ENCODE results near the gene DLL3.

Gene DLL3

DNA sequence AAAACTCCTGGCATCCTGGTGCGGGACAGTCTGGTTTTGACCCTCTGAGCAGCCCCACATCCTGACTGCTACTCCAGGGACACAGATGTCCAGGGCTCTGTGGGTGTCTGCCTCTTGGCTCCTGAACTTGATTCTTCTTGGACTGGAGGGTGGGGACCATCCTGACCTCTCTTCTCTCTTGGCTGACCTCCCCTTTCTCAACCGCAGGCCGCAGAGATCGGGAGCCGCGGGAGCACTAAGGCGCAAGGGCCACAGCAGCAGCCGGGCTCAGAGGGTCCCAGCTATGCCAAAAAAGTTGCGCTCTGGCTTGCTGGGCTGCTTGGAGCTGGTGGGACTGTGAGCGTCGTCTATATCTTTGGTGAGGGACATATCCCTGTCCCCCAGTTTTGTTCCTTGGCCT is 17.1 kb upstream of the DLL3 start:
- DNase-seq (ENCODE audit: low spot score), result no peak

DNA sequence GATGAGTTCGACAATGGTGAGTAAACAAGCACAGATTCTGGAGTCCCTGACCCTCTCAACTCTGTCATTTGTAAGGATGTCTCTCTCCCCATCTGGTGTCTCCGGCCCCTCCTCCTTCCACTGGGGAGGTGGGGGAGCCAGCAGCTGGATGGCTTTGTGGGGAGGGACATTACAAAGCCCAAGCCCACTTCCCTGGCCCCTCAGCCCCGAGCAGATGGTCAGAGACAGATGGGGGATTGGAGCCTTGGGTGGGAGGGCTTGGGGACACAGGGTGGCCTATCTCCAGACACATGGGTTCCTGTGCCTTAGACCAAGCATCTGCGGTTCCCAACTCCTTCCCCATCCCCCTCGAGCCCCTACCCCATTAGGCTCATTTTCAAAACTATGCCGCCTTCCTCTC is 15.6 kb upstream of the DLL3 start:
- DNase-seq (ENCODE audit: low spot score), result no peak

DNA sequence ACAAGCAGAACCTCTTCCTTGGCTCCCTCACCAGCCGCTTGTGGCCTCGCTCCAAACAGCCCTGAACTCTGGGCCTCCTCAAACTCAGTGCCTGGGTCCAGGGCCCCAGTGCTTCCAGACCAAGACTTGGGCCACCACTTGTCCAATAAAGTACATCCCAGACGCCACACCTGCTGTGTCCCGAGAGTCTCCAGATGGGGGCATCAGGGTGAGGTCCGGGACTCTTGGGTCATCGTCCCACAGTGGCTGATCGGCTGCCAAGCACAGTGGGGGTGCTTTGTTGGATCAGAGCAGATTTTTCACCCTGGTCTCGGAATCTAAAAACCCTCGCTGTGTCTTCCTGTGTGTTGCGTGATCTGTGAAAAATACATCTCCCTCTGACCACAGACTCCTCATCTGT is 9.0 kb upstream of the DLL3 start:
- no peak for DNase-seq (ENCODE audit: low spot score)

DNA sequence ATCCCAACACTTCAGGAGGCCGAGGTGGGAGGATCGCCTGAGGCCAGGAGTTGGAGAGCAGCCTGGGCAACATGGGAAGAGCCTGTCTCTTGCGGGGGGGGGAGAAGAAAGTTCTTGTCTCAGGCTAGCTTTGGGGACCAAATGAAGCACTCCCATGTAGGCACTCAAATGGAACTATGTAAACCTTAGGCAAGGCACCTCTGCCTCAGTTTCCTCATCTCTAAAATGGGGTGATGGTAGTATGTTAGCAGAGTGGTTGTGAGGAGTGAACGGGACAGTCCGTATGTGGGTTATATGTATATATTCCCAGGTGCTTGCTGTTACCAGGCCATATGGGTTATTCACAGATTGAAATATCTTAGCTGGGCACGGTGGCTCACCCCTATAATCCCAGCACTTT is 6.5 kb upstream of the DLL3 start:
- no peak for DNase-seq (ENCODE audit: low spot score)

DNA sequence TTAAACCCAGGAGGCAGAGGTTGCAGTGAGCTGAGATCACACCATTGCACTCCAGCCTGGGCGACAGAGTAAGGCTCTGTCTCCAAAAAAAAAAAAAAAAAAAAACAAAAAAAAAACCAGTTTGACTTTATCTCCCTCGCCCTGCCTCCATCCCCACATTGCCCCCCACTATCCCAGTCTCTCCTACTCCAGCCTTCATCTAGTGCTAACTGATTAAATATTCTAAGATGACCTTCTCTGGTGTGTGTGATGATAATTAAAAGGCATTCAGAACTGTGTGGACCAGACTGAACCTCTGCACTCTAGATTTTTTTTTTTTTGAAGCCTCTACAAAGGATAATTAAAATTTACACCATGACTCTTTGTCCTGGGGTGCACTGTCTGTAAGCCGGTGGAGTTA is 6.0 kb upstream of the DLL3 start:
- no peak for DNase-seq (ENCODE audit: low spot score)

DNA sequence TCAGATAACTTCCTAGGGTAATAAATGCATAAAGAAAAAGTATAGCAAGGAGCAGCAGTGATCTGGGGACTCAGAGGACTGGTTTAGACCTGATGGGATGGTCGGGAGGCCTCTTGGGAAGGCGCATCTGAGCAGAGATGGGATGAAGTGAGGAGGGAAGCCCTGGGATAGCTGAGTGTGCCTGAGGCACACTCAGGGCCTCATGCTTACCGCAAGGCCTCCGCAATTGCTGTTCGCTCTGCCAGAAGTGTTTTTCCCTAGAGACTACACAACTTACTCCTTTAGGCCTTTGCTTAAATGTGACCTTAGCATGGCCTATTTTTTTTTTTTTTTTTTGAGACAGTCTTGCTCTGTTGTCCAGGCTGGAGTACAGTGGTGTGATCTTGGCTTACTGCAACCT is 4.1 kb upstream of the DLL3 start:
- no peak for DNase-seq (ENCODE audit: low spot score)

DNA sequence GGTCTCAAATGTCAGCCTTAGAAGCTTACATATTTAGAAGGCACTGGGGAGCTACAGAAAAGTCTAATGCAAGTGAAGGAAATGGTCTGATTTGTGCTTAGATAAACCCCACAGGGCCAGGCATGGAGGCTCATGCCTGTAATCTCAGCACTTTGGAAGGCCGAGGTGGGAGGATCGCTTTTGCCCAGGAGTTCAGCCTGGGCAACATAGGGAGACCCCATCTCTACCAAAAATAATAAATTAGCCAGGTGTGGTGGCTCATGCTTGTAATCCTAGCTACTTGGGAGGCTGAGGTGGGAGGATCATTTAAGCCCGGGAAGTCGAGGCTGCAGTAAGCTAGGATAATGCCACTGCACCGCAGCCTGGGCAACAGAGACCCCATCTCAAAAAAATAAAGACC is 2.7 kb upstream of the DLL3 start:
- no peak for DNase-seq (ENCODE audit: low spot score)

DNA sequence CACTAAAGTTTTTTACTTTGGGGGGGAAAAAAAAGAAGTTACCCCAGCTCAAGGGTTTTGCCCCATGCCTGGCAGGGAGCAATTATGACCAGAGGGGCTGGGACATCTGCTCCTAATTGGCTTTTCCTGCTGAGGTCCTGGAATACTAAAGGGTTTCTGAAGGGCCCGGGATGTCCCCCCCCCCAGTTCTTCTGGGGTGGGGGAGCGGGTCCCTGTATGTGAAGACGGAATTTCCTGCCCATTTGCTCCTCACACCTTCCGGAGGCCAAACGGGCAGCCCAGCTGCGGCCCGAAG is 1.1 kb upstream of the DLL3 start:
- no peak for DNase-seq (ENCODE audit: low spot score)

DNA sequence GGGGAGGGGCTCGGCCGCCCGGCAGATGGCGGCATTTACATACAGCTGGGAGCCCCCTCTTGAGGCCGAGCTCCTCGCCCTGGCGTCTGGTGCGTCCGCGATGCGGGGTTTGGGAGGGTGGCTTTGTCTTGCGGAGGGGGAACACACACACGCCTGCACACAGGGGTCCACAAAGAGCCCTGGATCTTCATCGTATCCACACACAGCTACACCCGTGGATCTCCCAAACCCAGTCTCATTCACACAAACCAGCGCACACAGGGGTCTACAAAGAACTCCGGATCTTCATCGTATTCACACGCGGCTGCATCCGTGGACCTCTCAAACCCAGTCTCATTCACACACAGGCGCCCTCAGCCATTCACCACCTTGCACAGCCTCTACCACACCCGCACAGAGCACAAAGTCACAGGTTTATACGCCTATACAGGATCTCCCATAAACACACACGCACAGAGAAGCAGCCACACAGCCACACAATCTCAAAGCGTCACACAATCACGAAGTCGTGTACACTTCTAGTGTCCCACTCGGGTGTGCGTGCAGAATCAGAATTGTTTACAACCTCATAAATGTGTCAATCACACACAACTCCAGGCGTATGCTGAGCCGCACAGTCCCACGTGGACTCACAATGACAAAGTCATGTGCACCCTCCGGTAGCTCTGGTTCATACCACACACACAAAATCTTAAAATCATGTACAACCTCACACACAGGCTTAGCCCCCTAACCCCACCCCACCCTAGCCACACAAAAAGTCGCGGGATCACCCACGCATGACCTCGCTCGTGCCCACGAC is 550 bp upstream of the DLL3 start:
- DNase-seq (ENCODE audit: low spot score), result peak; percentile 21

DNA sequence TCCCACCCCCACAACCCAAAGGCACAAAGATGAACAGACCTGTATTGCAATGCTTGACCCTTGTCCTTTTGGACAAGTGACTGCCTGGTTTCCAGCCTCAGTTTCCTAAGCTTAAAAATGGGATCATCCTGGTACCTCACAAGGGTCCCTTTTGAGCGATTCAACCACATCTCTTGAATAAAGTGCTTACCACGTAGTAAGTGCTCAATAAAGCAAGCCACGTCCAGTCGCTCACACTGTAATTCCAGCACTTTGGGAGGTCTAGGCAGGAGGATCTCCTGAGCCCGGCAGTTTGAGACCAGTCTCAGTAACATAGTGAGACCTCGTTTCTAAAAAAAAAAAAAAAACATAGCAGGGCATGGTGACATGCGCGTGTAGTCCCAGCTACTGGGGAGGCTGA is 1.2 kb downstream of the DLL3 start:
- DNase-seq (ENCODE audit: low spot score), result no peak

DNA sequence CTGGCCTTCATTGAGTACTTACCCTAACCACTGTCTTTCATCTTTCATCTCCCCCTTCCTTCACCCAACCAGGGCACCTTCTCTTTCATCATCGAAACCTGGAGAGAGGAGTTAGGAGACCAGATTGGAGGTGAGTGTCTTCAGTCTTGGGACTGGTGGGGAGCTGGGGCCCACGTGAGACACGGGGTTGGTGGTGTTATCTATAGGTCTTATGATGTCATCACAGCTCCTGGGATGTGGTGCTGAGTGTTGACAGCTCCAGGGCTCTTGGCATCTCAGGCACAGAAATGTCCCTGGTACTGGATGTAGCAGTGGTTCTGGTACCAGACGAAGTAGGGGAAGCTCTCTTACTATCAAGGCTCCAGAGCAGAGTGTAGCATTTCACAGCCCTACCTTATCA is 1.8 kb downstream of the DLL3 start:
- no peak for DNase-seq (ENCODE audit: low spot score)

DNA sequence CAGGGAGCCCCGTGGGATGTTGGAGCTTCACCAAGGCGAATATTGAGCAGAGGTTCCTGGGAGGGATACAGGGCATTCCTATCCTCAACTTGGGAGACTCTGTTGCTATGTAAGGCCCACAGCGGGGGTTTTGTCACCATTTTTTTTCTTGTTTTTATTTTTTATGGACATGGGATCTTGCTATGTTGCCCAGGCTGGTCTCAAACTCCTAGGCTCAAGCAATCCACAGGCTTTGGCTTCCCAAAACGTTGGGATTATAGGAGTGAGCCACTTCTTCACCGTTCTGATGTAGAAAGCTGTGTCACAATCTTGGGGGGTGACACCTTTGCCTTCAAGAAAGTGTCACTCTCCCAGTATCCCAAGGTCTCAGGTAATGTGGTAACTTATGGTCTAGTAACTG is 2.6 kb downstream of the DLL3 start:
- no peak for DNase-seq (ENCODE audit: low spot score)

DNA sequence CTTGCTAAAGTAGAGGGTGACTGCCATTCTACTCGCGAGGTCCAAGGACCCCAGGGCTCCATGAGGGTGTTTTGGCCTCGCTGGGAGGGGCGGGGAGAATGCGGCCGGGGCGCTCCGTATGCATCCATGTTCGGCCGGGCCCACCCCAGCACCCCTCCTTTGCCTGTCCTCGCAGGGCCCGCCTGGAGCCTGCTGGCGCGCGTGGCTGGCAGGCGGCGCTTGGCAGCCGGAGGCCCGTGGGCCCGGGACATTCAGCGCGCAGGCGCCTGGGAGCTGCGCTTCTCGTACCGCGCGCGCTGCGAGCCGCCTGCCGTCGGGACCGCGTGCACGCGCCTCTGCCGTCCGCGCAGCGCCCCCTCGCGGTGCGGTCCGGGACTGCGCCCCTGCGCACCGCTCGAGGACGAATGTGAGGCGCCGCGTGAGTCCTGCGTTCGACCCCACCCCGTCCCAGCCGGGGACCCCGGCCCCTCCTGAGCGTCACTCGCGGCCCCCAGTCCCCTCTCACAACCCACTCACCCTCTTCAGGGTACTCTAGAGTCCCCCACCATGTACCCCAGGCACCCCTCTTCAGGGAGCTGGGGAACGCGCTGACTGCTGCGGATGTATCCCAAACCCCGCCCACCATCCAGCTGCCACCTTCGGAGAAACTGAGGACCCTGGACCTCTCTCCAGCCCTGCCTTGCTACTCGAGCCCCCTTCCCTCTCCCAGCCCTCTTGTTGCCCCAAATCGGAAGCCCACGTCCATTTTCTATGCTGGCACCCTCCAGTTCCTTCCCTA is 4.1 kb downstream of the DLL3 start:
- peak; percentile 69 for DNase-seq (ENCODE audit: low spot score)

DNA sequence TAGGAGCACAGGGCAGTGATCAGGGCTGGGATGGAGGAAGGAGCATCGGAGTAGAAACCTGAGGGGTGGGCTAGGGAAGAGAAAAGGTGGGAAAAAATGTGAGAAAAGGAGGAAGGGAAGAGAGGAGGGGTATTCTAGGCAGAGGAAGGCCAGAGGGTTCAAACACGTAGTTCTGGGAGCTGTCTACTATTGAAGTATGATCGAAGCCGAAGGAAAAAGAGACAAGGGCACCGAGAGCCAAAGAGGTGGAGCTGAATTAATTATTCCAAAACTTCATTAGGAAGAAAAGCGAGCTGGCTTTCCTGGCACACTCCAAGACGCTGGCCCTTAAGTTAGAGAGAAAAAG is 7.8 kb downstream of the DLL3 start:
- DNase-seq (ENCODE audit: low spot score), result no peak

DNA sequence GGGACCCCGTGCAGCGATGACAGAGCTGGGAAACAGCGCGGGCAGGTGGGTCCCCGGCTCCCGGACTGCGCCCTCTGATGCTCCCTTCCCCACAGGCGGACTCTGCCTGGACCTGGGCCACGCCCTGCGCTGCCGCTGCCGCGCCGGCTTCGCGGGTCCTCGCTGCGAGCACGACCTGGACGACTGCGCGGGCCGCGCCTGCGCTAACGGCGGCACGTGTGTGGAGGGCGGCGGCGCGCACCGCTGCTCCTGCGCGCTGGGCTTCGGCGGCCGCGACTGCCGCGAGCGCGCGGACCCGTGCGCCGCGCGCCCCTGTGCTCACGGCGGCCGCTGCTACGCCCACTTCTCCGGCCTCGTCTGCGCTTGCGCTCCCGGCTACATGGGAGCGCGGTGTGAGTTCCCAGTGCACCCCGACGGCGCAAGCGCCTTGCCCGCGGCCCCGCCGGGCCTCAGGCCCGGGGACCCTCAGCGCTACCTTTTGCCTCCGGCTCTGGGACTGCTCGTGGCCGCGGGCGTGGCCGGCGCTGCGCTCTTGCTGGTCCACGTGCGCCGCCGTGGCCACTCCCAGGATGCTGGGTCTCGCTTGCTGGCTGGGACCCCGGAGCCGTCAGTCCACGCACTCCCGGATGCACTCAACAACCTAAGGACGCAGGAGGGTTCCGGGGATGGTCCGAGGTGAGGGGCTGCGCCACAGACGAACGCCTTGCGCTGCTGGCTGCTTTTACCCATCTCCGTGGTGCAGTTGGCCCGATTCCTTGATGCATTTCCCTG is 8.4 kb downstream of the DLL3 start:
- peak; percentile 65 for DNase-seq (ENCODE audit: low spot score)

DNA sequence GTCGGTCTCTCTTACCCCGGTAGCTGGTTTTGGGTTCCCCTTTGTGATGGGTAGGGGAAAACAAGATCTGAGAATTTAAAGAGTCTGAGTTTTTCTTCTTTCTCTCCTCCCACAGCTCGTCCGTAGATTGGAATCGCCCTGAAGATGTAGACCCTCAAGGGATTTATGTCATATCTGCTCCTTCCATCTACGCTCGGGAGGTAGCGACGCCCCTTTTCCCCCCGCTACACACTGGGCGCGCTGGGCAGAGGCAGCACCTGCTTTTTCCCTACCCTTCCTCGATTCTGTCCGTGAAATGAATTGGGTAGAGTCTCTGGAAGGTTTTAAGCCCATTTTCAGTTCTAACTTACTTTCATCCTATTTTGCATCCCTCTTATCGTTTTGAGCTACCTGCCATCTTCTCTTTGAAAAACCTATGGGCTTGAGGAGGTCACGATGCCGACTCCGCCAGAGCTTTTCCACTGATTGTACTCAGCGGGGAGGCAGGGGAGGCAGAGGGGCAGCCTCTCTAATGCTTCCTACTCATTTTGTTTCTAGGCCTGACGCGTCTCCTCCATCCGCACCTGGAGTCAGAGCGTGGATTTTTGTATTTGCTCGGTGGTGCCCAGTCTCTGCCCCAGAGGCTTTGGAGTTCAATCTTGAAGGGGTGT is 9.1 kb downstream of the DLL3 start:
- DNase-seq (ENCODE audit: low spot score), result no peak

DNA sequence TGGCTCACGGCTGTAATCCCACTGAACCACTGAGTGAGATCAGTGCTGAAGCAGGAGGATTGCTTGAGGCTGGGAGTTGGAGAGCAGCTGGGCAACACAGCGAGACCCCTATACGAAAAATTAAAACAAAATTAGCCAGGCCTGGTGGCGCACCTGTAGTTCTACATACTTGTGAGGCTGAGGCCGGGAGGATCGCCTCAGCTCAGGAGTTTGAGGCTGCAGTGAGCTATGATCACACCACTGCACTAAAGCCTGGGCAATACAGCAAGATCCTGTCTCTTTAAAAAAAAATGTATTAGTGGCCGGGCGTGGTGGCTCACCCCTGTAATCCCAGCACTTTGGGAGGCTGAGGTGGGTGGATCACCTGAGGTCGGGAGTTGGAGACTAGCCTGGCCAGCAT is 9.9 kb downstream of the DLL3 start:
- DNase-seq (ENCODE audit: low spot score), result no peak

DNA sequence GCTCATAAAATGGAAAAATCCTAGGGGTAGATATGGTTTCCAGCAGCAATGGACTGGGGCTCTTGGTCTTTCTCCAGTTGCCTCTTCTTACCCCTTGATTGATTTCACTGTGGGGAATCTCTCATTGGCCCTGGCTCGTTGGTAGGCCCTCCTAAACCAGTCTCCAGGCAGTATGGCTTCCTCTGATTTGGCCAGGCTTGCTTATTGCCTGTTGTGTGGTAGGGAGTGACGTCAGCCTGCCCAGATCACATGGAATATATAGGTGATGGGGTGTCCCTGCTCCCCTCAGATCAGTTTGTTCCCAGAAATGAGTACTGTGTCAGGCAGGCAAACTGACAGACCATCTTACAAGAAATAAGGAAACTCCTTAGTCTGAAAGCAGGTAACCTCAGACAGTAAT is 10.5 kb downstream of the DLL3 start:
- no peak for DNase-seq (ENCODE audit: low spot score)

DNA sequence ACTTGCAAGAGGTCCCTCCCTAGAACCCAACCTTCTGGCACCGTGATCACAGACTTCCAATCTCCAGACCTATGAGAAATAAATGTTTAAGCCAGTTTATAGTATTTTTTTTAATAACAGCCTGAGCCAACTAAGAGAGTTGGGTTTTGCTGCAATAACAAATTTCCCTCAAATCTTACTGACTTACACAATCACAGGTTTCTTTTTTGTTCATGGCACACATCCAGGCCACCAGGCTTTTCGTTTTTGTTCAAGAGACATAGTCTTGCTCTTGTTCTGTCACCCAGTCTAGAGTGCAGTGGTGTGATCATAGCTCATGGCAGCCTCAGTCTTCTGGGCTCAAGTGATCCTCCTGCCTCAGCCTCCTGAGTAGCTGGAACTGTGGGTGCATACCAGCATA is 14.2 kb downstream of the DLL3 start:
- DNase-seq (ENCODE audit: low spot score), result no peak

DNA sequence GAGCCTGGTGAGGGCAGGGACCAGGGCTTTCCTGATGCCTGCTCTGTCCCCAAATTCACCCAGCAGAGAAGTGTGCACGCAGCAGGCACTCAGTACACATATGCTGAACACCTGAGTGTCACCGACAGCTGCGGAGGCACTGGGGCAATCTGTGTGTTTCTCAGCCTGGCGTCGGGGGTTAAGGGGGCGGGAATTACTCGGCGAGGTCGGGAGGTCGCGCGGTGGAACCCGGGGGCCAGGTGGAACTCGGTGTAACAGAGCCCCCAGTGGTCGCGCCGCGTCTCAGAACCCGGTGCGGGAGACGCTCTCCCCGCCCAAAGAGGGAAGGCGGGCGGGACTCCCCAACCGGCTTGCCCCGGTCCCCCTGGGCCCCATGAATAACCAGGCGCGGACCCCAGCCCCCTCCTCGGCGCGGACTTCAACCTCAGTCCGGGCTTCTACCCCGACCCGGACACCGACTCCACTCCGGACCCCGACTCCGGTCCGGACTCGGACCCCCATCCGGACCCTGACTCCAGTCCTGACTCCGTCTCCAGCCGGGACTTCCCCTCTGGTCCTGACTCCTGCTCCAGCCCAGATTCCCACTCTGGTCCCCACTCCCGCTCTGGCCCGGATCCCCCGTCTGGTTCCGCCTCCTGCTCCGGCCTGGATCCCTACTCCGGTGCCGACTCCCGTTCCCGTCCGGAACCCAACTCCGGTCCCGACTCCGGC is 16.2 kb downstream of the DLL3 start, which contains the start of gene SELENOV:
SELENOV (plus strand) TSS at position 300 of the 711 bp plus-strand sequence; CDS start at position 374, 74 bp downstream.
- DNase-seq (ENCODE audit: low spot score), result no peak

DNA sequence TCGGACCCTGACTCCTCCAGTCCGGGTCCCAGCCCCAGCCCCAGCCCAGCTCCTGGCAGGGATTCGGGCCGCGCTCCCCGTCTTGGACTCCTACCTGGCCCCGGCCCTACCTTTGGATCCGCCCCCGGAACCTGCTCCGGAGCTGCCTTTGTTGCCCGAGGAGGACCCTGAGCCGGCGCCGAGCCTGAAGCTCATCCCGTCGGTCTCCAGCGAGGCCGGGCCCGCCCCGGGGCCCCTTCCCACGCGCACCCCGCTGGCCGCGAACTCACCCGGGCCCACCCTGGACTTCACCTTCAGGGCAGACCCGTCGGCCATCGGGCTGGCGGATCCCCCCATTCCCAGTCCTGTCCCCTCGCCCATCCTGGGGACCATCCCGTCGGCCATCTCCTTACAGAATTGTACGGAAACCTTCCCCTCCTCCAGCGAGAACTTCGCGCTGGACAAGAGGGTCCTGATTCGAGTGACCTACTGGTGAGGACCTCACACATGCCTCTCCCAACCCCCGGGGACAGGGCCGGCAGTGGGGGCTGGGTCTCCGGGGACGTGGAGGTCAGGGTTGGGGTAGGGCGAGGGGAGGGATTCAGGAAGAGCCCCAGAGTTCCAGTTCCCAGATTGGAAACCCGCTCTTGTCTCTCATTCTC is 16.9 kb downstream of the DLL3 start:
- no peak for DNase-seq (ENCODE audit: low spot score)

DNA sequence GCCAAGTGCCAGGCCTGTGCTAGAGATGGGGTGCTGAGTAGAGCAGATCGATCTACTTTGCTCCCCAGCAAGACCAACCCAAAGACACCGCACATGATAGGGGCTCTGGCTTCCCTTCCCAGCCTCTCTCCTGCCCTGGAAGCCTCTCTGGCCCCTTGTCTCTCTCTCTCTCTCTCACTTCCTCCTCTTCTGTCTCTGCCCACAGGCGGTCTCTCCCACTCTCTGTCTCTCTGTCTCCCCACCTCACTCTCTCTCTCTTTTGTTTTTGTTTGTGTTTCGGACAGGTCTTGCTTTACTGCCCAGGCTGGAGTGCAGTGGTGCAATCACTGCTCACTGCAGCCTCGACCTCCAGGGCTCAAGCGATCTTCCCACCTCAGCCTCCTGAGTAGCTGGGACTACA is 17.5 kb downstream of the DLL3 start:
- DNase-seq (ENCODE audit: low spot score), result no peak
